Upper lobe of left lung (tissue), 6 donors: ENCODE measurements around the gene ITFG2. TPM values are rescaled to one million over a fixed set of nuclear protein-coding genes. Genes with fewer than 3 reads are reported as not detected.

Experiments
- ATAC-seq, 2 donors: fragments of 200-7000 bp; cut with Tn5 transposase; one replicate each; pipeline ENCODE4 v1.9.1; 2022; ENCODE audit warnings: mild to moderate bottlenecking in 2 of 2, moderate library complexity in 2 of 2; ENCODE audit not compliant: low FRiP score in 2 of 2
- DNase-seq, 2 donors: peaks; one replicate each; pipeline ENCODE4 v3.0.0-alpha.2; 2019 to 2020
- H3K27ac ChIP-seq, 4 donors: fragments of 200-600 bp; sonication (generic); one replicate each; pipeline ENCODE4 v1.5.1; 2016 to 2019
- H3K27me3 ChIP-seq, 4 donors: fragments of 200-600 bp; sonication (generic); one replicate each; pipeline ENCODE4 v1.5.1; 2017 to 2019
- H3K36me3 ChIP-seq, 4 donors: fragments of 200-600 bp; sonication (generic); one replicate each; pipeline ENCODE4 v1.5.1; 2016 to 2019
- H3K4me1 ChIP-seq, 4 donors: fragments of 200-600 bp; sonication (generic); one replicate each; pipeline ENCODE4 v1.5.1; 2018 to 2019
- H3K4me3 ChIP-seq, 4 donors: fragments of 200-600 bp; sonication (generic); one replicate each; pipeline ENCODE4 v1.5.1; 2017 to 2019; ENCODE audit warnings: mild to moderate bottlenecking in 2 of 4, moderate library complexity in 1 of 4
- H3K9me3 ChIP-seq, 4 donors: fragments of 200-600 bp; sonication (generic); one replicate each; pipeline ENCODE4 v1.5.1; 2018 to 2019
- EP300 ChIP-seq, 4 donors: sonication (generic); formaldehyde crosslinking; IDR thresholded peaks; one replicate each; pipeline ENCODE4 v1.5.1; 2017; ENCODE audit warnings: antibody characterized with exemption in 4 of 4, control low read depth in 2 of 4
- POLR2A ChIP-seq, 4 donors: fragments of 450-650 bp; IDR thresholded peaks; one replicate each; pipeline ENCODE4 v1.5.1; 2016 to 2017; ENCODE audit warnings: antibody characterized with exemption in 4 of 4, mild to moderate bottlenecking in 2 of 4
- POLR2AphosphoS5 ChIP-seq, 2 donors: sonication (generic); formaldehyde crosslinking; IDR thresholded peaks; one replicate each; pipeline ENCODE4 v1.5.1; 2017; ENCODE audit warnings: antibody characterized with exemption in 2 of 2
- WGBS, 2 donors: methylation state at CpG; one replicate each; pipeline ENCODE4 v1.1.5; 2017 to 2018; 5-methylcytosine and 5-hydroxymethylcytosine counted together
- total RNA-seq, 6 donors: library from RNA; depleted of rRNA in 4 of 6; stranded (reverse); fragments of >200 nt in 4 of 6; gene quantifications; one replicate each; pipeline versions ENCODE4 v1.1.0 to v1.2.1, GENCODE V29; 2016 to 2021
- TF ChIP-seq, protein P1 (sequence below), 6 experiments: fragments of 450-650 bp in 4 of 6; fragments of 200-600 bp in 2 of 6; sonication (generic) in 2 of 6; IDR thresholded peaks; one replicate each; pipeline ENCODE4 v1.5.1; 2016 to 2019; ENCODE audit warnings: antibody characterized with exemption in 6 of 6
- donor health status: DM: no; HTN: no; CAD: no; lungs with moderate emphysema.
- donor health status: DM: no; HTN: yes; CAD: no; lungs with severe emphysema.

ITFG2 gene
- total RNA-seq, 6 donors from 2014 or later: 34.0 to 388 (median 41.0) TPM

DNA sequence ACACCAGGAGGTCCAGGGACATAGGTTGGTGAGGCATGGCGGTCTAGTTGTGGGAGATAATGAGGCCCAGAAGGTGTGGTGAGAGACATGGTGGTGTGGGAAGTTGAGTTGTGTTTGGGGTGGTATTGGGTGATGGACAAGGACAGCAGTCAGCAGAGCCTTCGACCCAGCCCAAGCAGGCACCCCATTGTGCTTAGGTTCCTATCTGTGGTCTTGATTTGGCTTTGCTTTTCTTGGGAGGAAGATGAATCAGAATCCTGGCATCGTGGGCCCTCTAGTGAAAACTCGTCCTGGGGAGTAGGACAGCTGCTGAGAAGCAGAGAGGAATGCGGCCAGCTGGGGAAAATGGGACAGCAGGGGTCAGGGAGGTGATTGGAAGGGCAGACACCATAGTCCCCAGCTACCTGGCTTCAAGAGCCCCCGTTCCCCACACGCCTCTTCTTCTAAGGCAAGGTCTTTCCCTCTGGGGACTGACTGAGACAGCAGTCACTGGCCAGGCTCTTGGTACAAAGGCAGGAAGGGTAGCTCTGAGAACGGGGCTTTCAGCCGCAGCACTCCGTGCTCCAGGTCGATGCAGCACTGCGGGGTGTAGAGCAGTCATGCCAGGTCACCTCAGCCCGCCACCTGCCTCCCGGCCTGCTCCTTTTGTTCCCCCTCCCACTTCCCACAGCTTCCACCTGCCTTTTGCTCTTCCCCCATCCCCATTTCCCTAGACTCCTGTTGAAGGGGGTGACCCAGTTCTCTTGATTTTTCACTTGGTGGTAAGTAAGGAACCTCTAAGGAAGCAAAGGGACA is 14.4 kb downstream of the ITFG2 start:
- WGBS, 2 donors: 89 to 93% methylated on average over 13 to 14 of the region's 14 CpGs
- H3K4me1 ChIP-seq: no peaks in the 10 kb centered on the region
- peak in 1 of 2 donors; percentile 49 for DNase-seq

DNA sequence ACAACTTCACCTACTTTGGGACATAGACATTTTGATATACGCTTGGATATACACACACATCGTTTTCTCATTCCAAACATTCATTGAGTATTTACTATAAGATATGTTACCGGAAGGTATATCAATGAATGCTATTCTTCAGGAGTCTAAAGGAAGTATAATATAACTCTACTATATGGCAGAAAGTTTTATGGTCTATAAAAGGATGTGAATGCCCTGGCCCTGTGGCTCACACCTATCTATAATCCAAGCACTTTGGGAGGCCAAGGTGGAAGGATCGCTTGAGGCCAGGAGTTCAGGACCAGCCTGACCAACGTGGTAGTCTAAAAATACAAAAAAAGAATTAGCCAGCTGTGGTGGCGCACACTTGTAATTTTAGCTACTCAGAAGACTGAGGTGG is 16.8 kb downstream of the ITFG2 start:
- ATAC-seq (no peak), DNase-seq (no peak)
- WGBS, 2 donors: 92 to 93% methylated on average over 6 of the region's 6 CpGs
- no peaks in the 10 kb centered on the region for H3K27me3 ChIP-seq
- H3K36me3 ChIP-seq: peaks cover 14 to 74% (median 56%) of the 10 kb centered on the region in 4 donors
- H3K4me1 ChIP-seq: peaks cover 0 to 1% (median under 1%) of the 10 kb centered on the region in 4 donors
- no peak for TF ChIP-seq POLR2AphosphoS5 (IDR thresholded peaks at IDR 0.05)
- no peak for TF ChIP-seq EP300 (IDR thresholded peaks at IDR 0.05)
- no peak for TF ChIP-seq POLR2A (IDR thresholded peaks at IDR 0.05)
- no peak overlapping the region for H3K27ac ChIP-seq
- no peak overlapping the region for H3K4me3 ChIP-seq
- no peaks in the 10 kb centered on the region for H3K9me3 ChIP-seq

More for the DNA sequence above, 14.4 kb downstream of the ITFG2 start:
- Histone ChIP-seq H3K27me3 (no peaks in the 10 kb centered on the region), H3K4me3 (no peak overlapping the region), H3K27ac (no peak overlapping the region), H3K9me3 (no peaks in the 10 kb centered on the region), H3K36me3 (peaks cover 35 to 98% (median 80%) of the 10 kb centered on the region in 4 donors)
- ATAC-seq: peak in 1 of 2 donors; percentile 31
- TF ChIP-seq POLR2AphosphoS5 (IDR thresholded peaks at IDR 0.05) (no peak), POLR2A (IDR thresholded peaks at IDR 0.05) (no peak), EP300 (IDR thresholded peaks at IDR 0.05) (no peak)
- TF ChIP-seq, protein P1, sequence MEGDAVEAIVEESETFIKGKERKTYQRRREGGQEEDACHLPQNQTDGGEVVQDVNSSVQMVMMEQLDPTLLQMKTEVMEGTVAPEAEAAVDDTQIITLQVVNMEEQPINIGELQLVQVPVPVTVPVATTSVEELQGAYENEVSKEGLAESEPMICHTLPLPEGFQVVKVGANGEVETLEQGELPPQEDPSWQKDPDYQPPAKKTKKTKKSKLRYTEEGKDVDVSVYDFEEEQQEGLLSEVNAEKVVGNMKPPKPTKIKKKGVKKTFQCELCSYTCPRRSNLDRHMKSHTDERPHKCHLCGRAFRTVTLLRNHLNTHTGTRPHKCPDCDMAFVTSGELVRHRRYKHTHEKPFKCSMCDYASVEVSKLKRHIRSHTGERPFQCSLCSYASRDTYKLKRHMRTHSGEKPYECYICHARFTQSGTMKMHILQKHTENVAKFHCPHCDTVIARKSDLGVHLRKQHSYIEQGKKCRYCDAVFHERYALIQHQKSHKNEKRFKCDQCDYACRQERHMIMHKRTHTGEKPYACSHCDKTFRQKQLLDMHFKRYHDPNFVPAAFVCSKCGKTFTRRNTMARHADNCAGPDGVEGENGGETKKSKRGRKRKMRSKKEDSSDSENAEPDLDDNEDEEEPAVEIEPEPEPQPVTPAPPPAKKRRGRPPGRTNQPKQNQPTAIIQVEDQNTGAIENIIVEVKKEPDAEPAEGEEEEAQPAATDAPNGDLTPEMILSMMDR (IDR thresholded peaks at IDR 0.05): no peak

DNA sequence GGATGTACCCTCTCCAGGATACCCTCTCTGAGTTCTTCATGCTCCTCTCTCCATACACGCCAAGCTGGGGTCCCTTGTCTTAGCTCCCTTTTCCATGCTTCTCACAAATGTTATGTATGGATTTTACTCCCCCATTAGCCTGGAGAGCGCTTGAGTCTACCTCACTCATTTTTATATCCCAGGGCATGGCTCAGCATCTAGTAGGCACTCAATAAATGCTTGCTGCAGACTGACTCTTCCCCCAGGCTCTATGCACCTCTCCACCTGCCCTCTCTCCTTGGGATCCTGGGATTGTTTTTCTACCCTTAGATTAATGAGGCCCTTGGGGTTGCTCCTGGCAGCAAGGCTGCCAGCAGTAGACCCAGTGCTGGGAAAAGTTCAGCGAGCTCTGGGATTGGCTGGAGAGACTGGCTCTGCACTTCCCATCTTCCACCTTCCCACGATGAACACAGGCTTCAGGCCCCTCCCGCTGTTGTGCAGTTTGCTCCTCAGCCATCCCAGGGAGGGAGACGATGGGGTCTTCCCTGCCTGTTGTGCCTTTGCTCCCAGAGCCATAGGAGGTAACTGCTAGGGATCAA is 20.2 kb downstream of the ITFG2 start:
- 84 to 85% methylated on average over 6 of the region's 6 CpGs for WGBS, 2 donors

DNA sequence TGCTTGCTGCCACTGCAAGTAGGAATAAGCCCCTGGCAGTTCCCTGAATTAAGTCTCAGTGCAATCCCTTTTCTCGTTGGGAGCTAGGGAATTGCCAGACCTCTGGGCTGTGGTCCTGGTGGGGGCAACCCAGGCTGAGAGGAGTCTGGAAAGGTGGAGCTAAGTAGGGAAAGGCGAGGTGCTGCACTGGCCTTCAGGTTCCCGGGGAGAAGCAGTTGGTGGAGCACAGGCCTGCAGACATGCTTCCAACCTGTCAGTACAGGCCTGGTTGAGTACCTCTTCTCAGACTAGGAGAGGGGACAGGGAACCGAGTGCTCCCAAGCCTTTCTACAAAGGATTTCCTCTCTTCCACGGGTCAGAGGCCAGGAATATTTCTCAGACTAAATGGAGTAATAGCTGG is 20.9 kb downstream of the ITFG2 start:
- no peaks in the 10 kb centered on the region for H3K9me3 ChIP-seq
- no peak overlapping the region for H3K4me3 ChIP-seq
- DNase-seq: no peak
- WGBS, 2 donors: 54 to 66% methylated on average over 5 of the region's 5 CpGs
- no peak for ATAC-seq
- H3K4me1 ChIP-seq: peaks cover 0 to 12% (median 8%) of the 10 kb centered on the region in 4 donors
- no peak for TF ChIP-seq POLR2A (IDR thresholded peaks at IDR 0.05)
- TF ChIP-seq, protein P1 (IDR thresholded peaks at IDR 0.05): no peak
- TF ChIP-seq EP300 (IDR thresholded peaks at IDR 0.05): no peak
- no peak for TF ChIP-seq POLR2AphosphoS5 (IDR thresholded peaks at IDR 0.05)
- no peaks in the 10 kb centered on the region for H3K27me3 ChIP-seq
- H3K36me3 ChIP-seq: peaks cover 0 to 34% (median 16%) of the 10 kb centered on the region in 4 donors
- no peak overlapping the region for H3K27ac ChIP-seq

More for the DNA sequence above, 20.2 kb downstream of the ITFG2 start:
- Histone ChIP-seq H3K27ac (no peak overlapping the region), H3K36me3 (peaks cover 5 to 41% (median 23%) of the 10 kb centered on the region in 4 donors), H3K4me1 (peaks cover 0 to 12% (median 8%) of the 10 kb centered on the region in 4 donors), H3K27me3 (no peaks in the 10 kb centered on the region), H3K9me3 (no peaks in the 10 kb centered on the region), H3K4me3 (no peak overlapping the region)
- DNase-seq (no peak), ATAC-seq (no peak)
- TF ChIP-seq POLR2A (IDR thresholded peaks at IDR 0.05): no peak
- TF ChIP-seq, protein P1 (IDR thresholded peaks at IDR 0.05): no peak
- TF ChIP-seq EP300 (IDR thresholded peaks at IDR 0.05): no peak
- no peak for TF ChIP-seq POLR2AphosphoS5 (IDR thresholded peaks at IDR 0.05)

DNA sequence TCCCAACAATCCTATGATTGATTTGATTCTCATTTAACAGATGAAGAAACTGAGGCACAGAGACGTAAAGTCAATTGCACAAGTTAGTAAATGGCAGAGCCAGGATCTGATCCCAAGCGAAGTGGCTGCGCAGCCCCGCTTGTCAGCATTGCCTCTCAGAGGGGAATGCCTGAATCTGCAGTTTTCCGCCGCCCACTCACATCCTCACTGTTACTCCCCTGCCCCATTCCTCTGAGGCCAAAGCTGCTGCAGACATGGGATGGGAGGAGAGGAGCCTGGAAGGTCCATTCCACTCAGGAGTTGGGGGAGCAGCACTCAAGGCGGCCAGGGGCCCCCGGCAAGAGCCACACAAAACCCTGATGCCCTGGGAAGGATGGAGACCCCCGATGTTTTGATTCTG is 21.3 kb downstream of the ITFG2 start:
- DNase-seq: no peak
- ATAC-seq: peak in 1 of 2 donors; percentile 19
- no peak for TF ChIP-seq POLR2A (IDR thresholded peaks at IDR 0.05)
- TF ChIP-seq, protein P1 (IDR thresholded peaks at IDR 0.05): no peak
- no peak for TF ChIP-seq POLR2AphosphoS5 (IDR thresholded peaks at IDR 0.05)
- TF ChIP-seq EP300 (IDR thresholded peaks at IDR 0.05): no peak
- H3K9me3 ChIP-seq: no peaks in the 10 kb centered on the region
- peaks cover 0 to 29% (median 12%) of the 10 kb centered on the region in 4 donors for H3K36me3 ChIP-seq
- peaks cover 0 to 12% (median 8%) of the 10 kb centered on the region in 4 donors for H3K4me1 ChIP-seq
- no peaks in the 10 kb centered on the region for H3K27me3 ChIP-seq
- no peak overlapping the region for H3K27ac ChIP-seq
- H3K4me3 ChIP-seq: no peak overlapping the region
- WGBS, 2 donors: 76 to 88% methylated on average over 8 to 9 of the region's 9 CpGs
